NCI-H748 (cell line): ENCODE results near the gene ARAP1.

Source experiments
- DNase-seq: peaks from one replicate; lab custom pipeline; 2025; ENCODE audit not compliant: unreplicated experiment; lab: John Stamatoyannopoulos, UW

The ARAP1 gene

GRCh38 chr11:72725724-72726028, 26.5 kb downstream of the ARAP1 start:
- DNase-seq: no peak

- peak; percentile 75 for DNase-seq
Observed at GRCh38 chr11:72724851-72725723, 27.1 kb downstream of the ARAP1 start.

- DNase-seq: no peak
Observed at GRCh38 chr11:72724021-72724551, 28.1 kb downstream of the ARAP1 start.

- DNase-seq: no peak
Observed at GRCh38 chr11:72723508-72723907, 28.7 kb downstream of the ARAP1 start.

- peak; percentile 16 for DNase-seq
Observed at GRCh38 chr11:72722050-72722748, 30.0 kb downstream of the ARAP1 start.

- DNase-seq: no peak
Observed at GRCh38 chr11:72721689-72722049, 30.5 kb downstream of the ARAP1 start.

GRCh38 chr11:72721276-72721675, 30.9 kb downstream of the ARAP1 start:
- no peak for DNase-seq

- no peak for DNase-seq
Observed at GRCh38 chr11:72720784-72721183, 31.4 kb downstream of the ARAP1 start.

GRCh38 chr11:72720047-72720446, 32.2 kb downstream of the ARAP1 start:
- no peak for DNase-seq

- no peak for DNase-seq
Observed at GRCh38 chr11:72719551-72719950, 32.7 kb downstream of the ARAP1 start.

GRCh38 chr11:72719144-72719543, 33.1 kb downstream of the ARAP1 start:
- DNase-seq: no peak

GRCh38 chr11:72718101-72718501, 34.1 kb downstream of the ARAP1 start:
- no peak for DNase-seq

- DNase-seq: no peak
Observed at GRCh38 chr11:72716788-72717435, 35.3 kb downstream of the ARAP1 start.

GRCh38 chr11:72716290-72716689, 35.9 kb downstream of the ARAP1 start:
- DNase-seq: peak; percentile 26

GRCh38 chr11:72712841-72713240, 39.4 kb downstream of the ARAP1 start:
- no peak for DNase-seq

GRCh38 chr11:72712168-72712751, 39.9 kb downstream of the ARAP1 start:
- DNase-seq: no peak

GRCh38 chr11:72711141-72711540, 41.1 kb downstream of the ARAP1 start:
- no peak for DNase-seq

GRCh38 chr11:72710278-72710677, 41.9 kb downstream of the ARAP1 start:
- DNase-seq: no peak

- no peak for DNase-seq
Observed at GRCh38 chr11:72709478-72710238, 42.5 kb downstream of the ARAP1 start.

- no peak for DNase-seq
Observed at GRCh38 chr11:72707032-72707431, 45.2 kb downstream of the ARAP1 start.

- no peak for DNase-seq
Observed at GRCh38 chr11:72706579-72706978, 45.6 kb downstream of the ARAP1 start.
